ENCODE data around the gene CASZ1. TPM values are rescaled to one million over a fixed set of nuclear protein-coding genes. Genes with fewer than 3 reads are reported as not detected.

The CASZ1 gene
- total and polyA plus RNA-seq, 10 of the 15 experiments (the other 5 are each of a cell fraction or from before 2014, with no cell fraction given): 0.52 to 9.8 (median 3.7) TPM

GRCh38 chr1:10617931-10618885 is 178.2 kb downstream of the CASZ1 start:
- BruUV-seq (replicated peaks): no TSS peak

DNA sequence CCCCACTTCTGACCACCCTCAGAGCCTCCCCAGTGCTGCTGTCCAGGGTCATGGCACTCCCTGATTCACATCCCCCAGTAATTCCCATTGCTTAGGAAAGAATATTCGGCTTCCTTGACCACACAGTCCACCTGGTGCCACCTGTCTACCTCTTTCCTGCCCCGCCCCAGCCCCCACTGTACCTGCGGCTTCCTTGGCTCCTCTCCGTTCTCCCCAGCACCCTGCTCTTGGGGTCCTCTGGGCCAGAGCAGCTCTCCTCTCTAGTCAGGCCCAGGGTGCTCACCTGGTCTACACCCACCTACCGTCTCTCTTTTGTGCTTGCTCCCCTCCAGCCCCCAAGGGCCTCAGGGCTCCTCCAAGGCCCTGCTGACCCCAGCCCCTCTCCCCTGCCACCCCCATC is 179.1 kb downstream of the CASZ1 start:
- Histone ChIP-seq H3K4me1 (ENCODE audit: control insufficient read depth, insufficient read depth, low read length) (no peaks in the 10 kb centered on the region), H3K4me3 (no peak overlapping the region), H2AFZ (ENCODE audit: control insufficient read depth, low read depth, low read length) (no peak overlapping the region), H3K9me3 (replicated peaks; ENCODE audit: control insufficient read depth, insufficient read depth, low read length) (no peaks in the 10 kb centered on the region), H3K36me3 (ENCODE audit: control insufficient read depth in 2 of 2, insufficient read depth in 2 of 2, low read length in 1 of 2) (peaks cover 0 to 5% of the 10 kb centered on the region in 2 experiments; a peak in 2 of 4 replicates), H3K27me3 (replicated peaks in 1 of 2; ENCODE audit: control insufficient read depth in 2 of 2, insufficient read depth in 2 of 2, low read length in 1 of 2) (no peaks in the 10 kb centered on the region), H3K27ac (ENCODE audit: control insufficient read depth, insufficient read depth) (no peak overlapping the region), H3K4me2 (ENCODE audit: control insufficient read depth, insufficient read depth) (no peak overlapping the region), H4K20me1 (ENCODE audit: control insufficient read depth, insufficient read depth) (no peaks in the 10 kb centered on the region), H3K79me2 (ENCODE audit: control insufficient read depth, insufficient read depth, low read length) (no peaks in the 10 kb centered on the region), H3K9ac (ENCODE audit: control insufficient read depth, insufficient read depth, low read length) (no peak overlapping the region)
- ChIA-PET SMC1A (ENCODE audit: uncharacterized antibody, unreplicated experiment) (no interaction called here), POLR2A (no interaction called here), CTCF (no interaction called here), RAD21 (ENCODE audit: unreplicated experiment) (no interaction called here)
- ATAC-seq (no peak), DNase-seq (ENCODE audit: low read depth, low spot score) (no peak), FAIRE-seq (no peak)
- intact Hi-C loops (cut with micrococcal nuclease; ENCODE audit: unreplicated experiment) (no loop called here), in situ Hi-C loops (cut with MboI) (no loop called here)
- 88% methylated on average over 5 of the region's 5 CpGs for WGBS (ENCODE audit: insufficient coverage, insufficient replicate concordance, low lambda C conversion rate, missing lambda C conversion rate)
- TF ChIP-seq CBX5 (IDR thresholded peaks at IDR 0.05; ENCODE audit: low read depth) (no peak), BCL3 (IDR thresholded peaks at IDR 0.05; ENCODE audit: borderline replicate concordance, insufficient read depth, low read depth, low read length, poor library complexity, severe bottlenecking) (no peak), BRCA1 (IDR thresholded peaks at IDR 0.05; ENCODE audit: low read depth, low read length) (no peak), IRF4 (IDR thresholded peaks at IDR 0.05; ENCODE audit: low read depth, low read length) (no peak), SIN3A (IDR thresholded peaks at IDR 0.05; ENCODE audit: low read depth, low read length) (no peak), ZNF622 (IDR thresholded peaks at IDR 0.05) (no peak), RELA (IDR thresholded peaks at IDR 0.05; ENCODE audit: borderline replicate concordance, partially characterized antibody) (no peak)
- BruUV-seq (replicated peaks): no TSS peak

More at GRCh38 chr1:10617931-10618885, 178.2 kb downstream of the CASZ1 start:
- Histone ChIP-seq H3K36me3 (ENCODE audit: control insufficient read depth in 2 of 2, insufficient read depth in 2 of 2, low read length in 1 of 2) (peaks cover 0 to under 1% of the 10 kb centered on the region in 2 experiments; a peak in 2 of 4 replicates), H3K27me3 (replicated peaks in 1 of 2; ENCODE audit: control insufficient read depth in 2 of 2, insufficient read depth in 2 of 2, low read length in 1 of 2) (no peaks in the 10 kb centered on the region), H3K27ac (ENCODE audit: control insufficient read depth, insufficient read depth) (no peak overlapping the region), H3K4me3 (no peak overlapping the region), H3K4me1 (ENCODE audit: control insufficient read depth, insufficient read depth, low read length) (no peaks in the 10 kb centered on the region), H3K4me2 (ENCODE audit: control insufficient read depth, insufficient read depth) (no peak overlapping the region), H3K9ac (ENCODE audit: control insufficient read depth, insufficient read depth, low read length) (no peak overlapping the region), H3K9me3 (replicated peaks; ENCODE audit: control insufficient read depth, insufficient read depth, low read length) (no peaks in the 10 kb centered on the region), H2AFZ (ENCODE audit: control insufficient read depth, low read depth, low read length) (no peak overlapping the region), H3K79me2 (ENCODE audit: control insufficient read depth, insufficient read depth, low read length) (no peaks in the 10 kb centered on the region), H4K20me1 (ENCODE audit: control insufficient read depth, insufficient read depth) (no peaks in the 10 kb centered on the region)
- FAIRE-seq (no peak), ATAC-seq (no peak), DNase-seq (ENCODE audit: low read depth, low spot score) (no peak)
- WGBS (ENCODE audit: insufficient coverage, insufficient replicate concordance, low lambda C conversion rate, missing lambda C conversion rate): 94% methylated on average over 23 of the region's 23 CpGs
- TF ChIP-seq JUND (IDR thresholded peaks at IDR 0.05; ENCODE audit: low read depth, low read length) (no peak), SP1 (IDR thresholded peaks at IDR 0.05; ENCODE audit: low read depth, low read length) (no peak), MTA2 (IDR thresholded peaks at IDR 0.05; ENCODE audit: low read depth) (no peak), RBBP5 (conservative IDR thresholded peaks at IDR 0.05) (no peak), WRNIP1 (IDR thresholded peaks at IDR 0.05; ENCODE audit: borderline replicate concordance, low read depth, low read length) (no peak), PAX5 (IDR thresholded peaks at IDR 0.05; ENCODE audit: borderline replicate concordance, low read depth, low read length) (no peak)
- ChIA-PET POLR2A (interaction anchor here (0.6 kb wide), 1 partner anchor 350 kb away, joined by 4 read pairs; no protein-coding TSS in a partner anchor), CTCF (no interaction called here), RAD21 (ENCODE audit: unreplicated experiment) (no interaction called here), SMC1A (ENCODE audit: uncharacterized antibody, unreplicated experiment) (no interaction called here)
- intact Hi-C loops (cut with micrococcal nuclease; ENCODE audit: unreplicated experiment) (no loop called here), in situ Hi-C loops (cut with MboI) (no loop called here)
